K562 (cell line): ENCODE measurements around the gene GRIN1. TPM values are rescaled to one million over a fixed set of nuclear protein-coding genes. Genes with fewer than 3 reads are reported as not detected.

ENCODE experiments used
- ARID2 ChIP-seq: fragments of 450-650 bp; IDR thresholded peaks from 2 replicates; pipeline ENCODE4 v1.6.1; 2017; ENCODE audit warnings: antibody characterized with exemption, mild to moderate bottlenecking
- CREB1 ChIP-seq, 2 experiments: sonication (generic) in 1 of 2; formaldehyde crosslinking in 1 of 2; IDR thresholded peaks; 2 replicates each; pipeline versions ENCODE4 v1.6.1 to v1.8.0; 2012 to 2022; ENCODE audit warnings: inconsistent platforms in 1 of 2, mild to moderate bottlenecking in 1 of 2, missing genetic modification reagents in 1 of 2, moderate library complexity in 1 of 2
- ELF4 ChIP-seq: fragments of 450-650 bp; formaldehyde crosslinking; IDR thresholded peaks from 2 replicates; pipeline ENCODE4 v1.4.0; 2022; ENCODE audit warnings: missing genetic modification characterization
- ESRRA ChIP-seq: fragments of 450-650 bp; IDR thresholded peaks from 2 replicates; pipeline ENCODE4 v1.6.1; 2014; ENCODE audit warnings: low read depth, mild to moderate bottlenecking, moderate library complexity, borderline replicate concordance
- FOXK1 ChIP-seq: sonication (generic); formaldehyde crosslinking; IDR thresholded peaks from 2 replicates; pipeline ENCODE4 v1.8.0; 2022; ENCODE audit warnings: missing genetic modification reagents, mild to moderate bottlenecking, borderline replicate concordance
- ILF3 ChIP-seq: fragments of 450-650 bp; IDR thresholded peaks from 2 replicates; pipeline ENCODE4 v1.6.1; 2018; ENCODE audit warnings: antibody characterized with exemption, mild to moderate bottlenecking, moderate library complexity, borderline replicate concordance
- MCM7 ChIP-seq, 2 experiments: fragments of 450-650 bp; IDR thresholded peaks; 2 replicates each; pipeline ENCODE4 v1.6.1; 2016 to 2018
- MED1 ChIP-seq: sonication (generic); formaldehyde crosslinking; IDR thresholded peaks from 2 replicates; pipeline ENCODE4 v1.8.1; 2023; ENCODE audit warnings: missing genetic modification reagents, borderline replicate concordance
- NFIX ChIP-seq: fragments of 250-450 bp; sonication (Bioruptor Pico); IDR thresholded peaks from 2 replicates; pipeline ENCODE4 v1.4.0; 2020; ENCODE audit warnings: low read depth, mild to moderate bottlenecking, moderate library complexity
- NR4A1 ChIP-seq, 2 experiments: fragments of 250-450 bp in 1 of 2; fragments of 450-650 bp in 1 of 2; sonication (Bioruptor Pico) in 1 of 2; IDR thresholded peaks; 2 replicates each; pipeline versions ENCODE4 v1.4.0 to v1.6.1; 2016 to 2020; ENCODE audit warnings: mild to moderate bottlenecking in 2 of 2, missing compliant biosample characterization in 1 of 2, missing genetic modification characterization in 1 of 2, moderate library complexity in 1 of 2
- PCBP1 ChIP-seq: fragments of 200-400 bp; formaldehyde crosslinking; IDR thresholded peaks from 2 replicates; pipeline ENCODE4 v1.6.1; 2018; ENCODE audit warnings: mild to moderate bottlenecking, low read depth, low read length; ENCODE audit not compliant: poor library complexity, severe bottlenecking
- PHB2 ChIP-seq: fragments of 450-650 bp; IDR thresholded peaks from 2 replicates; pipeline ENCODE4 v1.6.1; 2017; ENCODE audit warnings: low read depth
- RCOR1 ChIP-seq, 2 experiments: IDR thresholded peaks; 2 replicates each; pipeline ENCODE4 v1.6.1; 2012; ENCODE audit warnings: low read depth in 2 of 2, low read length in 2 of 2, borderline replicate concordance in 1 of 2, improper control_type of control experiment in 1 of 2
- RNF219 ChIP-seq: fragments of 250-450 bp; sonication (Bioruptor Pico); IDR thresholded peaks from 2 replicates; pipeline ENCODE4 v1.5.0; 2022; ENCODE audit warnings: mild to moderate bottlenecking
- SNAPC5 ChIP-seq: fragments of 250-450 bp; sonication (Bioruptor Pico); IDR thresholded peaks from 2 replicates; pipeline ENCODE4 v1.8.0; 2021; ENCODE audit warnings: moderate library complexity, mild to moderate bottlenecking, inconsistent platforms
- TAL1 ChIP-seq: fragments of 450-650 bp; IDR thresholded peaks from 2 replicates; pipeline ENCODE4 v1.6.1; 2016; ENCODE audit warnings: mild to moderate bottlenecking
- ZEB2 ChIP-seq: fragments of 450-650 bp; IDR thresholded peaks from 2 replicates; pipeline ENCODE4 v1.6.1; 2016
- ZNF212 ChIP-seq: fragments of 450-650 bp; formaldehyde crosslinking; IDR thresholded peaks from 2 replicates; pipeline ENCODE4 v1.4.0; 2020; ENCODE audit warnings: mild to moderate bottlenecking
- ZNF764 ChIP-seq: fragments of 250-450 bp; sonication (Bioruptor Pico); IDR thresholded peaks from 2 replicates; pipeline ENCODE4 v1.4.0; 2020; ENCODE audit warnings: low read depth, mild to moderate bottlenecking, moderate library complexity
- ZNF77 ChIP-seq: fragments of 250-450 bp; sonication (Bioruptor Pico); IDR thresholded peaks from 2 replicates; pipeline ENCODE4 v1.5.0; 2020
- polyA plus RNA-seq, 8 experiments: library from polyadenylated mRNA; depleted of rRNA in 4 of 8; stranded (reverse) in 5 of 8; unstranded in 3 of 8; fragments of >200 nt; fragmentation: Nextera tagmentation in 2 of 8; fragmentation: Illumina TruSeq in 1 of 8; extraction: Ambion mirVana in 2 of 8; extraction: Trizol in 1 of 8; gene quantifications; 2 replicates each; pipeline versions ENCODE4 v1.2.1 to v1.2.3, GENCODE V29; 2011 to 2014; ENCODE audit warnings: inconsistent platforms in 1 of 8, missing spikeins in 1 of 8
- total RNA-seq, 7 experiments: library from RNA; depleted of rRNA in 6 of 7; stranded (reverse); fragments of >200 nt in 6 of 7; fragmentation: Illumina TruSeq in 2 of 7; extraction: Trizol in 2 of 7; gene quantifications; 2 replicates each; pipeline versions ENCODE4 v1.2.1 to v1.2.3, GENCODE V29; 2011 to 2021; ENCODE audit warnings: low replicate concordance in 1 of 7
- TF ChIP-seq, protein P1 (sequence below): fragments of 450-650 bp; IDR thresholded peaks from 2 replicates; pipeline ENCODE4 v1.6.1; 2016; ENCODE audit warnings: mild to moderate bottlenecking
- TF ChIP-seq, protein P2 (sequence below): sonication (generic); formaldehyde crosslinking; IDR thresholded peaks from 2 replicates; pipeline ENCODE4 v1.8.1; 2023; ENCODE audit warnings: mild to moderate bottlenecking, missing genetic modification reagents

Gene GRIN1
- total and polyA plus RNA-seq, 9 of the 15 experiments (the other 6 are each of a cell fraction or from before 2014, with no cell fraction given): 0.03 to 0.35 (median 0.16) TPM; not detected in 6

DNA sequence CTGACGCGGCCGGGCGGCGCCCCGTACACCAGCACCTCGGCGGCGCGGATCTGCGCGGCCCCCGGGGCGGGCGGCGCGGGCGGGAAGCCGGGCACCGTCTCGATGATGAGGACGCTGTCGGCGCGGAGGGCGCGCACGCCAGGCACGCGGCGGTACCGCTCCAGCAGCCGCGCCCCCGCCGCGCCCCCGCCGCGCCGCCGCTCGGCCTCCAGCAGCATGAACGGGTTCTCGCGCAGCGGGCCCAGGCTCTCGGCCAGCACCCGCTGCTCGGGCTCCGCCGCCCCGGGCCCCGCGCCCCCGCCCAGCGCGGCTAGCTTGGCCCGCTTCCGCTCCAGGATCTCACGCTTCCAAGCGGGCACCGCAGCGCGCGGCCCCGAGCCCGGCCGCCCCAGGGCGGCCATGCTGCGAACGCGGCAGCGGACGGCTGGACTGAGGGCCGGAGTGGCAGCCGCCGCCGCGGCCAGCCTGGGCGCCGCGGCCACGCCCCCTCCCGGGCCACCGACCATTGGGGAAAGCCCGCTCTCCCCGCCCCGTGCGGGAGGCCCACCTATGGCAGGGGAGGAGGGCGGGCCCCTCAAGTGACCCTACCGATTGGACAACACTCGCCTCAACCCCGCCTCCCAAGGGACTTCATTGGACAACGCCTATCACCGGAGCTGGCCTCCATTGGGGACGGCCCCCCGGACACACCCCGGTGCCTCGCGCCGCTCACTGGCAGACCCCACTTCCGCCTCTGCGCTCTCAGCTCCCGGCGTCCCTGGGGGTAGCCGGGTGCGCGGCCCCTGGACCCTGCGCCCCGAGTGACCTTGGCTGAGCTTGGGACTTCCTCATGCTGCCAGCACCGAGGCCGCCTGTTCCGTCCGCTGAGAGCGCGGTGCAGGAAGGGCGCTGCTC is 61.6 kb downstream of the GRIN1 start, which contains the start of gene TPRN (continued):
- TF ChIP-seq, protein P1, sequence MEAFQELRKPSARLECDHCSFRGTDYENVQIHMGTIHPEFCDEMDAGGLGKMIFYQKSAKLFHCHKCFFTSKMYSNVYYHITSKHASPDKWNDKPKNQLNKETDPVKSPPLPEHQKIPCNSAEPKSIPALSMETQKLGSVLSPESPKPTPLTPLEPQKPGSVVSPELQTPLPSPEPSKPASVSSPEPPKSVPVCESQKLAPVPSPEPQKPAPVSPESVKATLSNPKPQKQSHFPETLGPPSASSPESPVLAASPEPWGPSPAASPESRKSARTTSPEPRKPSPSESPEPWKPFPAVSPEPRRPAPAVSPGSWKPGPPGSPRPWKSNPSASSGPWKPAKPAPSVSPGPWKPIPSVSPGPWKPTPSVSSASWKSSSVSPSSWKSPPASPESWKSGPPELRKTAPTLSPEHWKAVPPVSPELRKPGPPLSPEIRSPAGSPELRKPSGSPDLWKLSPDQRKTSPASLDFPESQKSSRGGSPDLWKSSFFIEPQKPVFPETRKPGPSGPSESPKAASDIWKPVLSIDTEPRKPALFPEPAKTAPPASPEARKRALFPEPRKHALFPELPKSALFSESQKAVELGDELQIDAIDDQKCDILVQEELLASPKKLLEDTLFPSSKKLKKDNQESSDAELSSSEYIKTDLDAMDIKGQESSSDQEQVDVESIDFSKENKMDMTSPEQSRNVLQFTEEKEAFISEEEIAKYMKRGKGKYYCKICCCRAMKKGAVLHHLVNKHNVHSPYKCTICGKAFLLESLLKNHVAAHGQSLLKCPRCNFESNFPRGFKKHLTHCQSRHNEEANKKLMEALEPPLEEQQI: no peak
- TF ChIP-seq NR4A1 (CRISPR knock-in tag; IDR thresholded peaks at IDR 0.05) (no peak), NR4A1 (tag; IDR thresholded peaks at IDR 0.05) (no peak), PHB2 (no peak), ZNF764 (CRISPR knock-in tag) (no peak), MED1 (CRISPR knock-in tag) (no peak), RNF219 (CRISPR knock-in tag) (no peak), ZNF212 (no peak), ESRRA (peak; percentile 99), MCM7 (IDR thresholded peaks at IDR 0.05) (no peak), SNAPC5 (CRISPR knock-in tag) (no peak), ZNF77 (CRISPR knock-in tag) (no peak), CREB1 (IDR thresholded peaks at IDR 0.05) (no peak), CREB1 (CRISPR knock-in tag; IDR thresholded peaks at IDR 0.05) (no peak; the same call in 1 of the 2 replicates), ARID2 (no peak), ELF4 (CRISPR knock-in tag) (0 out of 2 replicates have a peak, but pooled peaks have one; percentile 22), TAL1 (no peak), ILF3 (0 out of 2 replicates have a peak, but pooled peaks have one; percentile 47), PCBP1 (no peak), NFIX (CRISPR knock-in tag) (no peak), ZEB2 (no peak), RCOR1 (IDR thresholded peaks at IDR 0.05; ENCODE audit: borderline replicate concordance in 1 of 2, low read depth in 2 of 2, low read length in 2 of 2) (no peak), FOXK1 (no peak)
- TF ChIP-seq, protein P2, sequence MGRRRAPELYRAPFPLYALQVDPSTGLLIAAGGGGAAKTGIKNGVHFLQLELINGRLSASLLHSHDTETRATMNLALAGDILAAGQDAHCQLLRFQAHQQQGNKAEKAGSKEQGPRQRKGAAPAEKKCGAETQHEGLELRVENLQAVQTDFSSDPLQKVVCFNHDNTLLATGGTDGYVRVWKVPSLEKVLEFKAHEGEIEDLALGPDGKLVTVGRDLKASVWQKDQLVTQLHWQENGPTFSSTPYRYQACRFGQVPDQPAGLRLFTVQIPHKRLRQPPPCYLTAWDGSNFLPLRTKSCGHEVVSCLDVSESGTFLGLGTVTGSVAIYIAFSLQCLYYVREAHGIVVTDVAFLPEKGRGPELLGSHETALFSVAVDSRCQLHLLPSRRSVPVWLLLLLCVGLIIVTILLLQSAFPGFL (CRISPR knock-in tag): no peak
